Heart right ventricle (tissue), 16 donors: Measurements from ENCODE around the gene SHFL. TPM values are rescaled to one million over a fixed set of nuclear protein-coding genes. Genes with fewer than 3 reads are reported as not detected.
A peak's percentile ranks its signal among the peaks of the same experiment; 100 is the strongest.

Source experiments
- ATAC-seq, 8 donors: fragments of 200-7000 bp; cut with Tn5 transposase; one replicate each; pipeline ENCODE4 v1.9.1; 2020; ENCODE audit warnings: mild to moderate bottlenecking in 8 of 8, moderate library complexity in 8 of 8, moderate number of reproducible peaks in 1 of 8
- DNase-seq, 2 donors: peaks; one replicate each; pipeline ENCODE4 v3.0.0-alpha.2; 2020
- H3K27ac ChIP-seq, 10 donors: fragments of 200-600 bp; sonication (generic) in 2 of 10; one replicate each; pipeline versions ENCODE4 v1.5.0 to v1.8.0; 2020 to 2022; ENCODE audit warnings: mild to moderate bottlenecking in 3 of 10
- H3K27me3 ChIP-seq, 7 donors: fragments of 200-600 bp; one replicate each; pipeline ENCODE4 v1.8.0; 2021 to 2022; ENCODE audit warnings: mild to moderate bottlenecking in 2 of 7
- H3K36me3 ChIP-seq, 9 donors: fragments of 200-600 bp; sonication (generic) in 1 of 9; one replicate each; pipeline versions ENCODE4 v1.5.0 to v1.8.0; 2020 to 2022; ENCODE audit warnings: mild to moderate bottlenecking in 2 of 9
- H3K4me1 ChIP-seq, 9 donors: fragments of 200-600 bp; sonication (generic) in 1 of 9; one replicate each; pipeline versions ENCODE4 v1.5.0 to v1.8.0; 2020 to 2022; ENCODE audit warnings: mild to moderate bottlenecking in 4 of 9
- H3K4me3 ChIP-seq, 10 donors: fragments of 200-600 bp; sonication (generic) in 2 of 10; one replicate each; pipeline versions ENCODE4 v1.5.0 to v1.8.0; 2020 to 2022; ENCODE audit warnings: mild to moderate bottlenecking in 7 of 10, moderate library complexity in 2 of 10
- H3K9me3 ChIP-seq, 11 donors: fragments of 200-600 bp in 10 of 11; sonication (generic) in 2 of 11; one replicate each; pipeline versions ENCODE4 v1.5.0 to v1.8.0; 2013 to 2022; ENCODE audit warnings: mild to moderate bottlenecking in 2 of 11, control low read depth in 1 of 11, moderate library complexity in 1 of 11
- whole genome bisulfite sequencing, 2 donors: extraction: QIAGEN DNeasy Blood & Tissue Kit; methylation state at CpG; one replicate each; pipeline ENCODE4 v1.1.7; 2013; ENCODE audit warnings: inconsistent platforms in 1 of 2; 5-methylcytosine and 5-hydroxymethylcytosine counted together
- intact Hi-C, 10 donors: fragments of 100-400 bp; cut with DNase I; formaldehyde crosslinking; loops; one replicate each; pipeline versions ENCODE4 v1.11.1 to v1.14.2; 2022
- polyA plus RNA-seq, 2 donors: library from polyadenylated mRNA; stranded (reverse); fragments of 200-250 nt; gene quantifications; one replicate each; pipeline ENCODE4 v1.2.3, GENCODE V29; 2013
- total RNA-seq, 10 donors: library from RNA; stranded (reverse); fragmentation: NEBNext Ultra II Directional in 3 of 10; extraction: Animal tissue kit (Norgen Biotek cat#: 25700) in 3 of 10; gene quantifications; one replicate each; pipeline versions ENCODE4 v1.2.1 to v1.2.4, GENCODE V29; 2021 to 2023
- TF ChIP-seq, protein P1 (sequence below), 9 donors: fragments of 200-600 bp; sonication (generic) in 2 of 9; IDR thresholded peaks; one replicate each; pipeline versions ENCODE4 v1.5.0 to v1.8.0; 2021 to 2022; ENCODE audit warnings: antibody characterized with exemption in 9 of 9, mild to moderate bottlenecking in 5 of 9, moderate library complexity in 1 of 9
- donor health status: Arrhythmogenic right ventricular cardiomyopathy.
- donor health status: ischemic (EF 13 %, LVEDD 7.1; RV severe dilation, severe dysfunction).
- donor health status: healthy with polysubstance abuse.
- donor health status: DM: no; HTN: yes; CAD: no.
- donor health status: DM: no; HTN: no; CAD: no.
- donor health status: ischemic (EF 25% LVEDD 6.9; RV normal size, moderate dysfunction).
- donor health status: ischemic (EF 25% LVEDD 5.7; RV mildly dilated, moderate dysfunction).
- donor health status: healthy.
- donor health status: DM: yes; HTN: yes; CAD: no.
- donor health status: Ischemic cardiomyopathy.
- donor health status: ischemic (EF 35%, LVEDD 5.7; RV mildly dilated, moderate dysfunction).
- donor health status: nonischemic (EF 11% LVEDD 7.7; RV severe dilation, severe dysfunction).
- donor health status: DM: yes; HTN: yes; CAD: no.
- donor health status: PGD.
- donor health status: ischemic (EF 29% LVEDD 5.4; RV normal size, mild dysfunction).
- donor health status: nonischemic (EF 23%, LVEDD 6.1; RV moderate dilation, normal function).

The SHFL gene
- total and polyA plus RNA-seq, 12 donors: 4.0 to 30.2 (median 10.2) TPM

- H3K36me3 ChIP-seq: peaks cover 0 to 28% (median 0%) of the 10 kb centered on the region in 9 donors
- DNase-seq: peak; percentile 77 to 92
- 2% methylated on average over 79 to 97 of the region's 97 CpGs for WGBS, 2 donors
- TF ChIP-seq, protein P1, sequence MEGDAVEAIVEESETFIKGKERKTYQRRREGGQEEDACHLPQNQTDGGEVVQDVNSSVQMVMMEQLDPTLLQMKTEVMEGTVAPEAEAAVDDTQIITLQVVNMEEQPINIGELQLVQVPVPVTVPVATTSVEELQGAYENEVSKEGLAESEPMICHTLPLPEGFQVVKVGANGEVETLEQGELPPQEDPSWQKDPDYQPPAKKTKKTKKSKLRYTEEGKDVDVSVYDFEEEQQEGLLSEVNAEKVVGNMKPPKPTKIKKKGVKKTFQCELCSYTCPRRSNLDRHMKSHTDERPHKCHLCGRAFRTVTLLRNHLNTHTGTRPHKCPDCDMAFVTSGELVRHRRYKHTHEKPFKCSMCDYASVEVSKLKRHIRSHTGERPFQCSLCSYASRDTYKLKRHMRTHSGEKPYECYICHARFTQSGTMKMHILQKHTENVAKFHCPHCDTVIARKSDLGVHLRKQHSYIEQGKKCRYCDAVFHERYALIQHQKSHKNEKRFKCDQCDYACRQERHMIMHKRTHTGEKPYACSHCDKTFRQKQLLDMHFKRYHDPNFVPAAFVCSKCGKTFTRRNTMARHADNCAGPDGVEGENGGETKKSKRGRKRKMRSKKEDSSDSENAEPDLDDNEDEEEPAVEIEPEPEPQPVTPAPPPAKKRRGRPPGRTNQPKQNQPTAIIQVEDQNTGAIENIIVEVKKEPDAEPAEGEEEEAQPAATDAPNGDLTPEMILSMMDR (IDR thresholded peaks at IDR 0.05): no peak
- H3K4me1 ChIP-seq: peaks cover 0 to 19% (median 12%) of the 10 kb centered on the region in 9 donors
- peaks cover 0 to under 1% (median 0%) of the 10 kb centered on the region in 11 donors for H3K9me3 ChIP-seq
- H3K27ac ChIP-seq: peak overlapping the region in 9 of 10 donors; percentile 27 to 86 (median 62)
- H3K27me3 ChIP-seq: no peaks in the 10 kb centered on the region
- intact Hi-C loops: no loop called here
- ATAC-seq: peak; percentile 81 to 96 (median 92)
- peak overlapping the region; percentile 23 to 62 (median 54) for H3K4me3 ChIP-seq
Measured at GRCh38 chr19:10095948-10096614, 10.0 kb downstream of the SHFL start.

DNA sequence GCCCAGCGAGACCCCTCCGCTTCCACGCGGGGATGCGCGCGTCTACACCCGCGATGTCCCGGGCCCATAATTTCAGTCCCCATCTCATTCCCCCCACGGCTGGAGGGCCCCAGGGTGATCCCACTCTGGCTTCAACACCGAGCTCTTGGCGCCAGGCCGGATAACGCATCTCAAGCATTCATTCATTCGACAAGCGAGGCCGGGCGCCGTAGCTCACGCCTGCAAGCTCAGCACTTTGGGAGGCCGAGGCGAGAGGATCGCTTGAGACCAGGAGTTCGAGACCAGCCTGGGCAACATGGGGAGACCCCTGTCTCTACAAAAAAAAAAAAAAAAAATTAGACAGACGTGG lies 10.5 kb downstream of the SHFL start:
- intact Hi-C loops: no loop called here
- WGBS, 2 donors: 18 to 19% methylated on average over 26 of the region's 26 CpGs
- H3K27me3 ChIP-seq: no peaks in the 10 kb centered on the region
- peak overlapping the region in 9 of 10 donors; percentile 27 to 86 (median 61) for H3K27ac ChIP-seq
- DNase-seq: no peak
- peaks cover 0 to 23% (median 12%) of the 10 kb centered on the region in 9 donors for H3K4me1 ChIP-seq
- H3K36me3 ChIP-seq: peaks cover 0 to 23% (median 0%) of the 10 kb centered on the region in 9 donors
- peak in 3 of 8 donors; percentile 4 to 12 (median 10) for ATAC-seq
- TF ChIP-seq, protein P1 (IDR thresholded peaks at IDR 0.05): no peak
- peak overlapping the region; percentile 23 to 62 (median 54) for H3K4me3 ChIP-seq
- H3K9me3 ChIP-seq: no peaks in the 10 kb centered on the region

DNA sequence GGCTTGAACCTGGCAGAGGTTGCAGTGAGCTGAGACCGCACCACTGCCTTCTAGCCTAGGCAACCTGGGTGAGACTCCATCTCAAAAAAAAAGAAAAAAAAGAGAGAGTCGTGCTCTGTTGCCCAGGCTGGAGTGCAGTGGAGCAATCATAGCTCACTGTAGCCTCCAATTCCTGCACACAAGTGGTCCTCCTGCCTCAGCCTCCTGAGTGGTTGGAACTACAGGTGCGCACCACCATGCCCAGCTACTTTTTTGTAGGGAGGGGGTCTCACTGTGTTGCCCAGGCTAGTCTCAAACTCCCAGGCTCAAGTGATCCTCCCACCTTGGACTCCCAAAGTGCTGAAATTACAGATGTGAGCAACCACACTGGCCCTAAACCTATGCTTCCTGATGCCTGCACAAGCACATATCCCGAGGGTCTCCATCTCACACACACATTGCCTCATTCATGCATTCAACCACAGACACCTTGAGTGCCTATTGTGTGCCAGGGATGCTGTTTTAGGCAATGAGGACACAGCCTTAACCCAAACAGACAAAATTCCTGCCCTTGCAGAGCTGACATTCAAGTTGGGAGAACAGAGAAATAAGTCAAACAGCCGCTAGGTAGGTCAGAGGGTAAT lies 14.2 kb downstream of the SHFL start:
- TF ChIP-seq, protein P1 (IDR thresholded peaks at IDR 0.05): no peak
- no peaks in the 10 kb centered on the region for H3K36me3 ChIP-seq
- 88 to 94% methylated on average over 5 of the region's 5 CpGs for WGBS, 2 donors
- intact Hi-C loops: no loop called here
- no peaks in the 10 kb centered on the region for H3K9me3 ChIP-seq
- no peak overlapping the region for H3K27ac ChIP-seq
- no peaks in the 10 kb centered on the region for H3K27me3 ChIP-seq
- H3K4me3 ChIP-seq: no peak overlapping the region
- no peak for DNase-seq
- H3K4me1 ChIP-seq: peaks cover 0 to 43% (median 12%) of the 10 kb centered on the region in 9 donors
- no peak for ATAC-seq

DNA sequence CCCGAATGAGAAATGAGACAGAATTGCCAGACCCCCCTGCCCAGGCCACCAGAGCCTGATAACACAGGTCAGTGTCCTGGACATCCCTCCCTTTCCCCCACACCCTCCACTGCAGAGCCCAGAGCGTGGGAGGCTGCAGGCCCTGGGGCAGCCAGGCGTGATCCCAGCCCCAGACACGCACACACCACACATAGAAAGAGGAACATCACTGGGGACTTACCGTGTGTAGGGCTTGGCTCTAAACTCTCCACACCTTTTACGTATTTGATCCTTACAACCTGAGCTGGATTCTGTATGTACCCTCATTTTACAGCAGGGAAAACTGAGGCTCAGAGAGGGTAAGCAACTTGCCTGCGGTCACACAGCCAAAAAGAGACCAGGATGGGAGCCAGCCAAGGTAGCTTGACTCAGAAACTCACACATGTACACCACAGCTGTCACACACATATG lies 16.7 kb downstream of the SHFL start:
- intact Hi-C loops: no loop called here
- Histone ChIP-seq H3K27ac (peak overlapping the region in 1 of 10 donors; percentile 86), H3K36me3 (peaks cover 0 to 7% (median 5%) of the 10 kb centered on the region in 9 donors), H3K4me1 (peaks cover 5 to 49% (median 15%) of the 10 kb centered on the region in 9 donors), H3K27me3 (no peaks in the 10 kb centered on the region), H3K9me3 (no peaks in the 10 kb centered on the region), H3K4me3 (no peak overlapping the region)
- TF ChIP-seq, protein P1 (IDR thresholded peaks at IDR 0.05): no peak
- DNase-seq (no peak), ATAC-seq (no peak)
- 75 to 83% methylated on average over 7 of the region's 7 CpGs for WGBS, 2 donors
